IPS-NIHi11 (cell line): Measurements from ENCODE around the gene QRFP.
"Not testable (repeated sequence)": the region's sequence is repeated elsewhere in the genome, so short reads cannot be mapped to it uniquely, and the experiment has no call there.

Source experiments
- DNase-seq: peaks from one replicate; pipeline ENCODE4 v3.0.0; 2012; ENCODE audit warnings: mixed read lengths, low spot score

Gene QRFP

GRCh38 chr9:130849356-130849755 lies 47.3 kb downstream of the QRFP start:
- no peak for DNase-seq

- DNase-seq = not testable (repeated sequence)
Measured at GRCh38 chr9:130848514-130848913, 48.1 kb downstream of the QRFP start.

GRCh38 chr9:130847306-130848217 lies 49.0 kb downstream of the QRFP start:
- peak; percentile 67 for DNase-seq

- DNase-seq = no peak
Measured at GRCh38 chr9:130846487-130847305, 49.9 kb downstream of the QRFP start.

- no peak for DNase-seq
Measured at GRCh38 chr9:130845901-130846481, 50.6 kb downstream of the QRFP start.

GRCh38 chr9:130845254-130845653 lies 51.4 kb downstream of the QRFP start:
- no peak for DNase-seq

- DNase-seq = no peak
Measured at GRCh38 chr9:130844044-130844451, 52.6 kb downstream of the QRFP start.

GRCh38 chr9:130843049-130843908 lies 53.3 kb downstream of the QRFP start:
- DNase-seq = no peak
